ENCODE data around the gene GSK3B.

The GSK3B gene

GRCh38 chr3:119871571-119871970 is 222.7 kb downstream of the GSK3B start:
- DNase-seq: no peak

GRCh38 chr3:119870512-119870911 is 223.7 kb downstream of the GSK3B start:
- DNase-seq: no peak

GRCh38 chr3:119864476-119864875 is 229.8 kb downstream of the GSK3B start:
- no peak for DNase-seq

- no peak for DNase-seq
These were observed 231.6 kb downstream of the GSK3B start for GRCh38 chr3:119862616-119863015.

GRCh38 chr3:119861681-119862080 is 232.6 kb downstream of the GSK3B start:
- DNase-seq: no peak

GRCh38 chr3:119859728-119860127 is 234.5 kb downstream of the GSK3B start:
- DNase-seq: no peak

- DNase-seq: no peak
These were observed 235.3 kb downstream of the GSK3B start for GRCh38 chr3:119858957-119859356.

- no peak for DNase-seq
These were observed 237.6 kb downstream of the GSK3B start for GRCh38 chr3:119856695-119857094.

- DNase-seq: no peak
These were observed 245.1 kb downstream of the GSK3B start for GRCh38 chr3:119849126-119849525.

GRCh38 chr3:119841808-119842471 is 252.3 kb downstream of the GSK3B start:
- DNase-seq: no peak

- no peak for DNase-seq
These were observed 258.7 kb downstream of the GSK3B start for GRCh38 chr3:119835556-119835955.

- peak in 1 of 5 experiments; percentile 71 for DNase-seq
These were observed 259.4 kb downstream of the GSK3B start for GRCh38 chr3:119834754-119835370.

GRCh38 chr3:119831941-119832371 is 262.3 kb downstream of the GSK3B start:
- DNase-seq: no peak

- no peak for DNase-seq
These were observed 263.2 kb downstream of the GSK3B start for GRCh38 chr3:119831022-119831421.

- no peak for DNase-seq
These were observed 264.8 kb downstream of the GSK3B start for GRCh38 chr3:119829420-119829819.

GRCh38 chr3:119826711-119827608 is 267.3 kb downstream of the GSK3B start:
- no peak for DNase-seq

- DNase-seq: no peak
These were observed 268.4 kb downstream of the GSK3B start for GRCh38 chr3:119825820-119826219.

- DNase-seq: no peak
These were observed 274.4 kb downstream of the GSK3B start for GRCh38 chr3:119819806-119820205.

GRCh38 chr3:119818937-119819336 is 275.3 kb downstream of the GSK3B start:
- DNase-seq: no peak

- DNase-seq: no peak
These were observed 276.5 kb downstream of the GSK3B start for GRCh38 chr3:119817583-119818363.

- no peak for DNase-seq
These were observed 277.2 kb downstream of the GSK3B start for GRCh38 chr3:119817071-119817470.

GRCh38 chr3:119815716-119816115 is 278.5 kb downstream of the GSK3B start:
- no peak for DNase-seq

All from T-helper 2 cell (primary cell).